Ovary (tissue), 3 donors: ENCODE data around the gene AUTS2.

Experiments
- EP300 ChIP-seq: sonication (generic); formaldehyde crosslinking; IDR thresholded peaks from one replicate; pipeline ENCODE4 v1.6.1; 2017; ENCODE audit warnings: antibody characterized with exemption
- POLR2A ChIP-seq: fragments of 450-650 bp; IDR thresholded peaks from one replicate; pipeline ENCODE4 v1.6.1; 2017; ENCODE audit warnings: antibody characterized with exemption, mild to moderate bottlenecking, moderate library complexity
- TF ChIP-seq, protein P1 (sequence below), 3 donors: fragments of 450-650 bp in 2 of 3; fragments of 200-600 bp in 1 of 3; IDR thresholded peaks; one replicate each; pipeline versions ENCODE4 v1.5.1 to v1.8.0; 2016 to 2022; ENCODE audit warnings: antibody characterized with exemption in 3 of 3, mild to moderate bottlenecking in 1 of 3
- donor health status: DM: no; HTN: no; CAD: no.

DNA sequence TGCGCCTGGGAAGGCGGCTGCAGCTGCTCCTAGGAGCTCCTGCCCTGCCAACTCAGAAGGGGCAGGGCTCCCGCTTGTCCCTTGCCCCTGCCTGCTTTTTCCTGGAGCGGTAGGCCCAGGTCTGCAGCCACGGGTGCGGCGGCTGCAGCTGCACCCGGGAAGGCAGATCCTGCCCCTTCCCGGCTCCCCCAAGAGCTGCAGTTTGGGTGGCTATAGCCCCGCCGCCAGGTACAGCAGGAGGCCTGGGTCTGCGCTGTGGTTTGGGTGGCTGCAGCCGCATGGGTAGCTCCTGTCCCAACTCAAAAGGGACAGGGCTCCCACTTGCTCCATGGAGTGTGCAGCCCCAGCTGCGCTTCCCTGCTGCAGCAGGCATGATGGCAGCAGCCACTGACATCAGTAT lies 6.5 kb upstream of the AUTS2 start:
- TF ChIP-seq, protein P1, sequence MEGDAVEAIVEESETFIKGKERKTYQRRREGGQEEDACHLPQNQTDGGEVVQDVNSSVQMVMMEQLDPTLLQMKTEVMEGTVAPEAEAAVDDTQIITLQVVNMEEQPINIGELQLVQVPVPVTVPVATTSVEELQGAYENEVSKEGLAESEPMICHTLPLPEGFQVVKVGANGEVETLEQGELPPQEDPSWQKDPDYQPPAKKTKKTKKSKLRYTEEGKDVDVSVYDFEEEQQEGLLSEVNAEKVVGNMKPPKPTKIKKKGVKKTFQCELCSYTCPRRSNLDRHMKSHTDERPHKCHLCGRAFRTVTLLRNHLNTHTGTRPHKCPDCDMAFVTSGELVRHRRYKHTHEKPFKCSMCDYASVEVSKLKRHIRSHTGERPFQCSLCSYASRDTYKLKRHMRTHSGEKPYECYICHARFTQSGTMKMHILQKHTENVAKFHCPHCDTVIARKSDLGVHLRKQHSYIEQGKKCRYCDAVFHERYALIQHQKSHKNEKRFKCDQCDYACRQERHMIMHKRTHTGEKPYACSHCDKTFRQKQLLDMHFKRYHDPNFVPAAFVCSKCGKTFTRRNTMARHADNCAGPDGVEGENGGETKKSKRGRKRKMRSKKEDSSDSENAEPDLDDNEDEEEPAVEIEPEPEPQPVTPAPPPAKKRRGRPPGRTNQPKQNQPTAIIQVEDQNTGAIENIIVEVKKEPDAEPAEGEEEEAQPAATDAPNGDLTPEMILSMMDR (IDR thresholded peaks at IDR 0.05) = no peak
- TF ChIP-seq POLR2A = no peak
- no peak for TF ChIP-seq EP300
